ENCODE measurements around the gene DUS1L.

DNA sequence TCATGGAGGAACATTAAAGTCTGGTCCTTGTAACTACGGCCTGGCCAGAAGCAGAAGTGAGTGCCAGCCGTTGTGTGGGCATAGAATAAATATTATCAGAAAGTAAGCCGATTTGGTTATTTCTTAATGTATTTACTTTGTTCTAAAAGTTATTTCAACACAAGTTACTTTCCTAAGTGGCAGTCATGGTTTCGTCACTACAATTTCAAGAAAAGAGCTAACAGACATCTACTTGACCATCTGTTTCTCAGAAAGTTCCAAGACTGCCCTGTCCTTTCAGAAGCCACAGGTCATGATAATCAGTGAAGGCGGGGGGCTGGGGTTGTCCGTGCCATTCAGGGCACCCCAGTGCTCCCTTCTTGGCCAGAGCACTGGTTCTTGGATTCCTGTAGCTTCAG, 47.3 kb upstream of the DUS1L start:
- TF ChIP-seq, protein P1, sequence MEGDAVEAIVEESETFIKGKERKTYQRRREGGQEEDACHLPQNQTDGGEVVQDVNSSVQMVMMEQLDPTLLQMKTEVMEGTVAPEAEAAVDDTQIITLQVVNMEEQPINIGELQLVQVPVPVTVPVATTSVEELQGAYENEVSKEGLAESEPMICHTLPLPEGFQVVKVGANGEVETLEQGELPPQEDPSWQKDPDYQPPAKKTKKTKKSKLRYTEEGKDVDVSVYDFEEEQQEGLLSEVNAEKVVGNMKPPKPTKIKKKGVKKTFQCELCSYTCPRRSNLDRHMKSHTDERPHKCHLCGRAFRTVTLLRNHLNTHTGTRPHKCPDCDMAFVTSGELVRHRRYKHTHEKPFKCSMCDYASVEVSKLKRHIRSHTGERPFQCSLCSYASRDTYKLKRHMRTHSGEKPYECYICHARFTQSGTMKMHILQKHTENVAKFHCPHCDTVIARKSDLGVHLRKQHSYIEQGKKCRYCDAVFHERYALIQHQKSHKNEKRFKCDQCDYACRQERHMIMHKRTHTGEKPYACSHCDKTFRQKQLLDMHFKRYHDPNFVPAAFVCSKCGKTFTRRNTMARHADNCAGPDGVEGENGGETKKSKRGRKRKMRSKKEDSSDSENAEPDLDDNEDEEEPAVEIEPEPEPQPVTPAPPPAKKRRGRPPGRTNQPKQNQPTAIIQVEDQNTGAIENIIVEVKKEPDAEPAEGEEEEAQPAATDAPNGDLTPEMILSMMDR (IDR thresholded peaks at IDR 0.05) = no peak
- TF ChIP-seq EP300 (IDR thresholded peaks at IDR 0.05) = no peak

All from stomach (tissue), 4 donors.